Nephron (organoid): ENCODE measurements around the gene SYNCRIP.
A peak's percentile ranks its signal among the peaks of the same experiment; 100 is the strongest.

ENCODE experiments used
- H3K27ac Mint-ChIP-seq, 3 experiments: 2 replicates each; pipeline ENCODE4 v1.8.0; 2020; ENCODE audit warnings: mixed read lengths in 3 of 3, mild to moderate bottlenecking in 2 of 3, moderate library complexity in 1 of 3
- H3K27me3 Mint-ChIP-seq: 2 replicates; pipeline ENCODE4 v1.8.0; 2021; ENCODE audit warnings: low read depth, mild to moderate bottlenecking, moderate library complexity, mixed read lengths
- H3K36me3 Mint-ChIP-seq: 2 replicates; pipeline ENCODE4 v1.8.0; 2020; ENCODE audit warnings: low read depth, mixed read lengths
- H3K4me1 Mint-ChIP-seq: 2 replicates; pipeline ENCODE4 v1.8.0; 2020; ENCODE audit warnings: mixed read lengths
- H3K4me3 Mint-ChIP-seq, 3 experiments: 2 replicates each; pipeline ENCODE4 v1.8.0; 2020; ENCODE audit warnings: mild to moderate bottlenecking in 3 of 3, mixed read lengths in 3 of 3, moderate library complexity in 2 of 3
- H3K9me3 Mint-ChIP-seq: 2 replicates; pipeline ENCODE4 v1.8.0; 2020; ENCODE audit warnings: mixed read lengths
- TF ChIP-seq, protein P1 (sequence below), 3 experiments: fragments of 200-600 bp; sonication (generic); IDR thresholded peaks; one replicate each; pipeline ENCODE4 v1.5.0; 2021; ENCODE audit warnings: antibody characterized with exemption in 3 of 3; ENCODE audit not compliant: unreplicated experiment in 3 of 3

The SYNCRIP gene

DNA sequence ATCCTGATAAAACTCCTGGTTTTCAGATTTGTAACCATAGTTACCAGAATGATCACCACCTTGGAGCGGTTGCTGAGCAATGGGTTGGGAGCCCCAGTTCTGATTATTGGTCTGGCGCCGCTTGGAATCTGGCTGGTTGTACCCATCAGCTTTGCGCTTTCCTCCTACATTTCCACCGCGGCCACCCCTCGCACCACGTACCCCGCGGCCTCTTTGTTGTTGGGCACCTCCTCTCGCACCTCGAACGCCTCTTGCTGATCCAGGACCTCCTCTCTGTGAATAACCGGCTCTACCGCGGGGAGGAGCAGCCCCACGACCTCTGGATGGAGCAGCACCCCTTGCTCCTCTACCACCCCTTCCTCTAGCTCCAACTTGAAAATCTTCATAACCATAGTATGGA is 27.9 kb downstream of the SYNCRIP start:
- peaks cover 85% of the 10 kb centered on the region for H3K36me3 Mint-ChIP-seq
- peak overlapping the region in 2 of 3 experiments; percentile 21 to 45 for H3K27ac Mint-ChIP-seq
- no peaks in the 10 kb centered on the region for H3K9me3 Mint-ChIP-seq
- H3K4me3 Mint-ChIP-seq, result no peak overlapping the region
- H3K4me1 Mint-ChIP-seq, result no peaks in the 10 kb centered on the region
- H3K27me3 Mint-ChIP-seq, result no peaks in the 10 kb centered on the region
- TF ChIP-seq, protein P1, sequence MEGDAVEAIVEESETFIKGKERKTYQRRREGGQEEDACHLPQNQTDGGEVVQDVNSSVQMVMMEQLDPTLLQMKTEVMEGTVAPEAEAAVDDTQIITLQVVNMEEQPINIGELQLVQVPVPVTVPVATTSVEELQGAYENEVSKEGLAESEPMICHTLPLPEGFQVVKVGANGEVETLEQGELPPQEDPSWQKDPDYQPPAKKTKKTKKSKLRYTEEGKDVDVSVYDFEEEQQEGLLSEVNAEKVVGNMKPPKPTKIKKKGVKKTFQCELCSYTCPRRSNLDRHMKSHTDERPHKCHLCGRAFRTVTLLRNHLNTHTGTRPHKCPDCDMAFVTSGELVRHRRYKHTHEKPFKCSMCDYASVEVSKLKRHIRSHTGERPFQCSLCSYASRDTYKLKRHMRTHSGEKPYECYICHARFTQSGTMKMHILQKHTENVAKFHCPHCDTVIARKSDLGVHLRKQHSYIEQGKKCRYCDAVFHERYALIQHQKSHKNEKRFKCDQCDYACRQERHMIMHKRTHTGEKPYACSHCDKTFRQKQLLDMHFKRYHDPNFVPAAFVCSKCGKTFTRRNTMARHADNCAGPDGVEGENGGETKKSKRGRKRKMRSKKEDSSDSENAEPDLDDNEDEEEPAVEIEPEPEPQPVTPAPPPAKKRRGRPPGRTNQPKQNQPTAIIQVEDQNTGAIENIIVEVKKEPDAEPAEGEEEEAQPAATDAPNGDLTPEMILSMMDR (IDR thresholded peaks at IDR 0.05; ENCODE audit: unreplicated experiment in 3 of 3), result no peak

DNA sequence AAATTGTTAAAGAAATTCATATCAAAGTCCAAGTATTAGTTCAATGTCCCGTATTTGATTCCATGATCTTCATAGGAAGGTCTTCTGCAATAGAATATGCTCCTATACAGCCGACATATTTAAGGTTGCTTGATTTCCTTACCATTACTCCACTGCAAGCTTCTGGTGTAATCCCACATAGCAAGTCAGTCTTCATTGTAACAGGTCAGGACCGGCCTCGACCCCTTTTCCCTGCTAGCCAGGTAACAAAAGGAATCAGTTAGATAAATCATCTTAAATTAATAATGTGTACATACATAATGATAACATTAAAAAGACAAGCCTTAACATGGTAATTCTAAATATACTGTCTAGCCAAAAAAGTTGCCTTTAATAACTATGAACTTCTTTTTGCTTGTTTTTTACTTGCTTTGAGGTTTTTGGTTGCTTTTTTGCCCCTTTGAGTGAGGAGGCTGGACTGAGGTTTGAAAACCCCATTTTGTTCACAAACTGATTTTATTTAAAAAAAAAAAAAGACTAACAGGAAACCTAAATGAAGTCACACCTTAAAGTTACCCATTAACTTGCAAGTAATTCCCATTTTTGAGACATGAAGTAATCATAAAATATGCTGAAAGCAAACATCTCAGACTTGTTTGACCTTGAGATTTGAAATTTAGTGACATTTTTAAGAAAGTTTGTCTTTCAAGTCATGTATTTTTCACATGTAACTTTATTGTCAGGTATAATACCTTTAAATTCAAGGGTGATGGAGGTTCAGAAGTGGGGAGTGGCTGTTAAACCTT is 29.8 kb downstream of the SYNCRIP start:
- Mint-ChIP-seq H3K36me3 (peaks cover 72% of the 10 kb centered on the region), H3K9me3 (no peaks in the 10 kb centered on the region), H3K27ac (peak overlapping the region in 1 of 3 experiments; percentile 83), H3K4me1 (no peaks in the 10 kb centered on the region), H3K4me3 (no peak overlapping the region), H3K27me3 (no peaks in the 10 kb centered on the region)
- TF ChIP-seq, protein P1 (IDR thresholded peaks at IDR 0.05; ENCODE audit: unreplicated experiment in 3 of 3), result no peak

DNA sequence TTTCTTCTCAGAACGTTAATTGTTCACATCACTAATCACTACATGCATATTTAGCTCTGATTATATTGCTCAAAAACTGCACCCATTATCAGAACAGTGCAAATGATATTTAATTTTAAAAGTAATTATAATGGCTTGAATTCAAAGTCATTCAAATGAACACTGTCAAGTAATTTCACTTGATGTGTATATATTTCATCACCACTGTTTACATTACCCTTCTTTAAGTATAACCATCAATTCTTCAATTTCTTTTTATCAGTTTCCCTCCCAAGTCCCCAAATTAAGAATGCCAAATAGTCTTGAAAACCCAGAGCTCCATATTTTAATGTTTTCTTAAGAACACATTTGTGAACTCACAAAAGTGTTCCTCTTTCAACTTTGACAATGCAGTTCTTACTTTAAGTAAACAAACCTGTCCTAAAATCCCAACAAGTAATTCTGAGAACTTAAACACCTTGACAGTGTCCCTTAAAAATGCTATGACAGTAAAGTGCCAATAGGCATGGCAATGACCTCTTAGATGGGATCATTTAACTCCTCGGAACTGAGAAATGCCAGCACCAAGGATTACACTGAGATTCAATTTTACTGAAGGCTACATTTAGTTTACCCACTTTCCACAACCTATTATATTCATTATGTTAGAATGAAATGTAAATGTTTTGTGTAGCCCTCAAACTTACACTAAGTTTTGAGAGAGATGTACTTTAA is 32.3 kb downstream of the SYNCRIP start:
- no peaks in the 10 kb centered on the region for H3K27me3 Mint-ChIP-seq
- peaks cover 60% of the 10 kb centered on the region for H3K36me3 Mint-ChIP-seq
- H3K27ac Mint-ChIP-seq, result peak overlapping the region in 1 of 3 experiments; percentile 5
- H3K9me3 Mint-ChIP-seq, result no peaks in the 10 kb centered on the region
- H3K4me1 Mint-ChIP-seq, result no peaks in the 10 kb centered on the region
- TF ChIP-seq, protein P1 (IDR thresholded peaks at IDR 0.05; ENCODE audit: unreplicated experiment in 3 of 3), result no peak
- H3K4me3 Mint-ChIP-seq, result no peak overlapping the region

DNA sequence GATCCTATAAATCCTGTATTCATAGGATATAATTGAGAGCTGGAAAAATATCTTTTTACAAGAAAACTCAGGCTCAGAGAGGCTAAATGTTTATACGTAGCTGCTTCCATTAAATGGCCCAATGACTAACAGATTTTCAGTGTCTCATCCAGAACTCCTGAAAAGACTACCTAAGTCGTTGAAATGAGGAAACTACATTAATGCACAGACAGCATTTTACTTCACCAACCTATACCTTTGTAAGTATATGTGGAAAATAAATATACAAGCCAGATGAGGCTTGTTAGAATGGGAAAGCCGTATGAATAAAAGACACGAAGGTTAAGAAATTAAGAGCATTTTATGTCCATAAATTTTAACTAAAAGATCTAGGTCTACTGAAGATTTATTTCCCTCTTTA is 40.6 kb downstream of the SYNCRIP start:
- H3K36me3 Mint-ChIP-seq, result peaks cover 4% of the 10 kb centered on the region
- TF ChIP-seq, protein P1 (IDR thresholded peaks at IDR 0.05; ENCODE audit: unreplicated experiment in 3 of 3), result no peak
- no peak overlapping the region for H3K27ac Mint-ChIP-seq
- H3K9me3 Mint-ChIP-seq, result no peaks in the 10 kb centered on the region
- no peaks in the 10 kb centered on the region for H3K4me1 Mint-ChIP-seq
- no peaks in the 10 kb centered on the region for H3K27me3 Mint-ChIP-seq
- no peak overlapping the region for H3K4me3 Mint-ChIP-seq

DNA sequence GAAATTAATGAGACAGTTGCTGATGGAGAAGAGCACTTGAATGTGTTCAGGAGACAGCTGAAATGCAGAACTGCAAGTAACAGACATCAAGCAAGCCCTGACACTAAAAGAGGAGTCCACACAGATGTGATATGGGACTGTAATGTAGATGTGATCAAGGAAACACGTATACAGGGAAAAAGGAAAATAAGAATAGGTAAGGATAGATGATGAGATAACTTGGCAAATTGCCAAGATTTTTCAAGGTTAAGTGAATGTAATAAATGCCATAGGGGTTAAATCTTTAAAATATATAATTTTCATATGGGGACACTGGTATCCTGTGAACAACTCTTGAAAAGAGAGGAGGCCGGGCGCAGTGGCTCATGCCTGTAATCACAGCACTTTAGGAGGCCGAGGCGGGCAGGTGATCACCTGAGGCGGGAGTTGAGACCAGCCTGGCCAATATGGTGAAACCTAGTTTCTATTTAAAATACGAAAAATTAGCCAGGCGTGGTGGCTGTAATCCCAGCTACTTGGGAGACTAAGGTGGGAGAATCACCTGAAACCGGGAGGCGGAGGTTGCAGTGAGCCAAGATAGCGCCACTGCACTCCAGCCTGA is 41.9 kb downstream of the SYNCRIP start:
- Mint-ChIP-seq H3K36me3 (no peaks in the 10 kb centered on the region), H3K4me3 (no peak overlapping the region), H3K27me3 (no peaks in the 10 kb centered on the region), H3K4me1 (no peaks in the 10 kb centered on the region), H3K27ac (peak overlapping the region in 1 of 3 experiments; percentile 16), H3K9me3 (no peaks in the 10 kb centered on the region)
- TF ChIP-seq, protein P1 (IDR thresholded peaks at IDR 0.05; ENCODE audit: unreplicated experiment in 3 of 3), result no peak
